T-helper 22 cell (primary cell): ENCODE data around the gene CD109.
"Not testable (repeated sequence)": the region's sequence is repeated elsewhere in the genome, so short reads cannot be mapped to it uniquely, and the experiment has no call there.

Experiments
- DNase-seq: peaks from one replicate; pipeline ENCODE4 v3.0.0-alpha.2; 2020; ENCODE audit warnings: low read depth

Gene CD109

DNA sequence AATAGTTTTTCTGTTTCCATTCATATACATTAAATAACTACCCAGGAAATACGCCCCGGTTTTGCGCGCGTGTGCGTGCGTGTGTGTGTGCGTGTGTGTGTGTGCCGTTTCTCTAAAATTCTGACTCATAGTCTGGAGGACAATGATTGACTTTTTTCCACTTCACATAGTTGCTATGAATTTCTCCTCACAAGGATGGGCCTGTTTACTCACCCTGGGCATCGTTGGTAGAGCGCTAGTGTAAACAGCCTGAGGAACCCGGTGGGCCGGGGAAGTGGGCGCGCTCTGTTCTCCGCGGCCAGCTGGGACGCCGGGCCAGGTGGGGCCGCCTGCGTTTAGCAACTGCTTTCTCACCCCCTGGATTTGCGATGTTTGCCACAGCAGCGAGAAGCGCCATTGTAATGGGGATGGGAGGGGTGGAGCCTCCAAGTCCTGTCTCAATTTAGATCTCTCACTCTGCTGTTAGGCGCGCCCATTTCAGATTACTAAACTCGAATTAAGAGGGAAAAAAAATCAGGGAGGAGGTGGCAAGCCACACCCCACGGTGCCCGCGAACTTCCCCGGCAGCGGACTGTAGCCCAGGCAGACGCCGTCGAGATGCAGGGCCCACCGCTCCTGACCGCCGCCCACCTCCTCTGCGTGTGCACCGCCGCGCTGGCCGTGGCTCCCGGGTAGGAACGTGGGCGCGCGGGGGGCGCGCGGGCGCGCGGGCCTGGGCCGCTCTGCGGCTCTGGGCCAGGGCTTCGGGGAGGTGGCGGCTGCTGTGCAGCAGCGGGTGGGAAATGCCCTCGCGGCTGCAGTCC, at the start of gene CD109:
Gene CD109 (plus strand): TSS at position 585 of the 803 bp plus-strand sequence. CDS start 13 bp downstream, at position 598.
- peak; percentile 11 for DNase-seq

GRCh38 chr6:73648166-73648565, 47.8 kb upstream of the CD109 start:
- no peak for DNase-seq

DNA sequence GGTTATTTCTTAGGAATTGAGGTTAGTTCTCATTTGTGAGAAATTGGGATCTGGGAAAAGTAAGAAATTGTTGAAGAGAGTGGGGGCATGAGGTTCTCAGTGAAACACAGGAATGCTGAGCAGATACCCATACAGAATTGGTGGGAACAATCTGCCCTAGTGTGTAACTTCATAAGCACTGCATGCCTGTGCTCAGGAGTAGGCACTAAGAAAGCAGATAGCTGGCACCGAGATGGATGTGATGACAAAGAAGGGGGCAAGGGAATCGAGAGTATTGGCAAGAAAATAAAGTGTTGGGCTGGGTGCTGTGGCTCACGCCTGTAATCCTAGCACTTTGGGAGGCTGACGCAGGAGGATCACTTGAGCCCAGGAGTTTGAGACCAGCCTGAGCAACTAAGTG, 46.2 kb upstream of the CD109 start:
- no peak for DNase-seq

DNA sequence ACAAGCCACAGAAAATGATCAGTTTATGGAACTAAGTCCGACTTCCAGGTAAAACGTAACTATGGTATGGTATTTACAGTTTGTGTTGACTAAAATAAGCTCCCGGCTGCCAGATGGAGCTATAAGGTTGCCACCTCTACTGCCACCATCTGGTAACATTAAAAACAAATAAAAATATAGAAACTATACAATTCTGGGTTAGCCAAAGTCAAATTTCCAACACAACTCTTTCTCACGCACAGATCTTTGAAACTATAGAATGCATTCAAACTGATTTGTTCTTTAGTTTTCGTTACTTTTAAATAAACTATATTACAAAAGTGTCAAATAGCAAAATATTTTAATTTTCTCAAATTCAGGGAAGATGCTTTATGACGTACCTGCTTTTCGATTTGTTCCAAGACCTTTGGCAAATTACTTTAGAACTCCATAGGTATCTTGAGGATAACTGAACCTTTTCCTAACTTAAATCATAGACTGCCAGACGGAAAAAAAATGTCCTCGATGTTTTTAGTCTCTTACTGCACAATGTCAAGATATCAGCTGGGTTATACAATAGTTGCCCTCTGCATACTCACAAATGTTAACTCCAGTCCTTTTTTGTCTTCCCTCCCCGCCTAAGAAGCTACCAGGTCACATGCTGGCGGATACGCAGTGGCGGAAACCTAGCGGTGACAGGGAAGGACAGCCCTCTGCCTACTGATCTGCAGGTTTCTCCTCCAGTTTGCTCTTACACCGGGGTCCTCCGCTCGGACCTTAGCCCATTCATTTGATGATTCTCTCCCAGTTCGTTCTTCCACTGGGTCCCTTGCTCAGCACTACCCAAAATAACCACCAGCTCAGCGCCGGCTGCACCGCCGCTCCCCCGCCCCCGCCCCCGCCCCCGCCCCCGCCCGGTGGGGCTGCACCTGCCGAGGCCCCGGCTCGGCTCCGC, 43.1 kb upstream of the CD109 start:
- DNase-seq = peak; percentile 59

GRCh38 chr6:73653571-73654424, 42.2 kb upstream of the CD109 start, which contains the start of gene SLC17A5:
Gene SLC17A5 (minus strand): TSS chr6:73653992. CDS start chr6:73653886, 106 bp downstream.
- peak; percentile 85 for DNase-seq

GRCh38 chr6:73655341-73655917, 40.6 kb upstream of the CD109 start:
- DNase-seq = no peak

DNA sequence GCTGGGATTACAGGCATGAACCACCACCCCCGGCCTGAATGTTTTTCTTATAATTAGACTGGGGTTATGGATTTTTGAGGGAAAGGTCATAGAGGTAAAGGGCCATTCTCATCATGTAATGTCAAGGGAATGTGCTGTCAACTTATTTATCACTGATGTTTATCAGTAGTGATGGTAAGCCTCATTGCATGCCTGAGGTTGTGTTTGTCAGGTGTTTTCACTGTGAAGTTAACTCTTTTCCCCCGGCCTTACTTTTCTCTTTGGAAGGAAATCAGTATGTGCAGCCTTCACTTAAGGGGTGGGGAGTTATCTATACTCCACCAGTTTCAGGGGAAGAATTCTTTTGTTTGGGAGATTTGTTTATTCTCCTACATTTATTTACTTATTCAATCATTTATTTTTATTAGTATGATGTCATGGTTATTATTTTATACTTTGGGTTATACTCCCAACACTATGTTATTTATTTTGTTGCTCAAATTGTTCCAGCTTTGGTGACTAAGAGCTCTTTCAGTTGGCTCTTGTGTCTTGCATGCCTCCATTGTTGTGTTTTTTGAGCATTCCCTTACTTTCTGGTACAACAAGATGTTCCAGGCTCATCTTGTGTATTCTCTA, 39.4 kb upstream of the CD109 start:
- DNase-seq = no peak

DNA sequence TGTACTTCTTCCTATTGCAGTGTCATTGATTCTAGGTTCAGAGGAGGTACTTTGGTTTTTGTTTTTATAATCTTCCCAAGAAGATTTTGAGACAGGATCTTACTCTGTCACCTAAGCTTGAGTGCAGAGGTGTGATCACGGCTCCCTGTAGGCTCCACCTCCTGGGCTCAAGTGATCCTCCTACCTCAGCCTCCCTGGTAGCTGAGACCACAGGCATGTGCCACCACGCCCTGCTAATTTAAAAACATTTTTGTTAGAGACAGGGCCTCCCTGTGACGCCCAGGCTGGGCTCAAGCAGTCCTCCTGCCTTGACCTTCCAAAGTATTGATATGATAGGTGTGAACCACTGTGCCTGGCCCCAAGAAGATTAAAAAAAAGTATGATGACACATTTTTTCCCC, 38.8 kb upstream of the CD109 start:
- no peak for DNase-seq

DNA sequence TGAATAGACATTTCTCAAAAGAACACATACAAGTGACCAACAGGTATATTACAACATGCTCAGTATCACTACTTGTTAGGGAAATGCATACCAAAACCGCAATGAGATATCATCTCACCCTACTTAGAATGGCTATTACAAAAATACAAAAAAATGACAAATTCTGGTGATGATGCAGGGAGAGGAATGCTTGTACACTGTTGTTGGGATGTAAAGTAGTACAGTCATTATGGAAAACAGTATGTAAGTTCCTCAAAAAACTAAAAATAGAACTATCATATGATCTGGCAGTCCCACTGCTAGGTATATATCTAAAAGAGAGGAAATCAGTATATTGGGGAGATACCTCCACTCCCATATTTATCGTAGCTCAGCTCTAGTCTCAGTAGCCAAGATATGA, 31.3 kb upstream of the CD109 start:
- no peak for DNase-seq

- DNase-seq = no peak
Observed at GRCh38 chr6:73665686-73666319, 30.2 kb upstream of the CD109 start.

DNA sequence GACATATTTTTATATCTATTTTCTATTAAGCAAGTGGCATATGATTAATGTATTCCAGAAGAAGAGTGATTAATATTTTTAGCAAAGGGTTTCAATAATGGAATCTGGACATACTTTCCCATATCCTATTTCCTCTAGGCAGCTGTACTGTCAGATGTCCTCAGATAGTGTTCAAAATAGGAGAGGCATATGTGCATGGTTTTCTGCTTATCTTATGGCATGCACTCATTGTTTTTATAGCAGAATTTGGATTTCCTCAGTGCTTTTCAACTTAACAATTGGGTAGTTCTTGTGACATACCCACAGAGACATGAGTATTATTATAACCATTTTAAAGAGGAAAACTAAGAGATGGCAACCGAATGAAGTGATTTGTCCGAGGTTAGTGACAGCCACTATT, 29.6 kb upstream of the CD109 start:
- DNase-seq = no peak

DNA sequence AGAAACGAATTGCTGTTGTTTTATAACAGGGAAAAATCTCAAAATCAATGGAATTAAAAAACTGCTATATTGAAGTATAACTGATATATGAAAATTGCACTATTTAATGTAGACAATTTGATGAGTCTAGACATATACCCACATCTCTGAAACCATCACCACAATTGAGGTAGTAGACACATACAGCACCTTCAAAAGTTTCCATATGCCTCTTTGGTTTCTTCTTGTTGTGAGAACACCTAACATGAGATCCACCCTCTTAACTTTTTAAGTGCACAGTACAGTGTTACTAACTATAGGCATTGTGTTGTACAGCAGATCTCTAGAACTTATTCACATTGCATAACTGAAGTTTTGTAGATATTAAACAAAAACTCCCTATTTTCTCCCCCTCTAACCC, 28.2 kb upstream of the CD109 start:
- DNase-seq = no peak

GRCh38 chr6:73669005-73669404, 27.0 kb upstream of the CD109 start:
- DNase-seq = no peak

- DNase-seq = no peak
Observed at GRCh38 chr6:73671911-73672685, 23.9 kb upstream of the CD109 start.

GRCh38 chr6:73675466-73676098, 20.4 kb upstream of the CD109 start:
- DNase-seq = peak; percentile 22

DNA sequence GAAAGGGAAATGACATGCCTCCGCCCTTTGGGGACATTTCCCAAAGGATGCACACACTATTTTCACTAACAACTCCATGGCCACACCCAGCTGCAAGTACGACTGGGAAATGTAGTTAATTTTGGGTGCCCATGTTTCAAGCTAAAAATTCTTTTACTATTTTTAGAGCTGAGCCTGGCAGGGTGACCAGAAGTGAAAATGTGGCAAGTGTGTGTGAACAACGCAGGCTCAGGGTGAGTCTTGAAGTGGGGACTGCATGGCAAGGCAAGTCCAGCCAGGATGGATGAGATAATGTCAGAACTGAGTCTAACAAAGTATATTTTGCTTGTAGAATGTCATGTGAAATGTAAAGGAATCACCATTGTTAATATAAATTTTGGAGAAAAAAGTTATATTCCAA, 17.0 kb upstream of the CD109 start:
- no peak for DNase-seq

DNA sequence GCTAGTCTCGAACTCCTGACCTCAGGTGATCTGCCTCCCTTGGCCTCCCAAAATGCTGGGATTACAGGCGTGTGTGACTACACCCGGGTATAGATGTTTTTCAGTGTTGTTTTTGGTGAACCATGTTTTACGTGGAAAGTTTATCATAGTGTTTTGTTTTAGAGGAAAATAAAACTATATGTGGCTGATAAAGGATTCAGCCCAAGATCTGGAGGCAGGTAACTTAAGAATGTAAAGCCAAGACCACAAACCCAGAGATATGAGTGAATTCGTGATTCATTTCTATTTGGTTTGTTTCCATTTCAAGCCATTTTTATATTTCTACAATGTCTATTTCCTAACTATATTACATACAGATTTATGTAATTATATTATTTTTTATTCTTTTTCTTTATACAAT, 16.2 kb upstream of the CD109 start:
- DNase-seq = not testable (repeated sequence)

GRCh38 chr6:73680289-73680918, 15.6 kb upstream of the CD109 start:
- no peak for DNase-seq

GRCh38 chr6:73683574-73683973, 12.4 kb upstream of the CD109 start:
- not testable (repeated sequence) for DNase-seq
